Measurements from ENCODE around the gene KCNQ1.

The KCNQ1 gene

GRCh38 chr11:2535673-2536439 lies 91.0 kb downstream of the KCNQ1 start:
- no peak for DNase-seq (ENCODE audit: low spot score)

GRCh38 chr11:2536440-2536989 lies 91.7 kb downstream of the KCNQ1 start:
- no peak for DNase-seq (ENCODE audit: low spot score)

GRCh38 chr11:2537010-2537705 lies 92.3 kb downstream of the KCNQ1 start:
- DNase-seq (ENCODE audit: low spot score) = no peak

GRCh38 chr11:2537896-2538724 lies 93.3 kb downstream of the KCNQ1 start:
- no peak for DNase-seq (ENCODE audit: low spot score)

- DNase-seq (ENCODE audit: low spot score) = no peak
Measured at GRCh38 chr11:2538951-2539350, 94.1 kb downstream of the KCNQ1 start.

- DNase-seq (ENCODE audit: low spot score) = no peak
Measured at GRCh38 chr11:2539371-2540222, 94.8 kb downstream of the KCNQ1 start.

GRCh38 chr11:2540223-2540991 lies 95.6 kb downstream of the KCNQ1 start:
- no peak for DNase-seq (ENCODE audit: low spot score)

GRCh38 chr11:2540992-2541680 lies 96.3 kb downstream of the KCNQ1 start:
- DNase-seq (ENCODE audit: low spot score) = no peak

- DNase-seq (ENCODE audit: low spot score) = no peak
Measured at GRCh38 chr11:2541881-2542361, 97.1 kb downstream of the KCNQ1 start.

GRCh38 chr11:2542406-2542805 lies 97.6 kb downstream of the KCNQ1 start:
- no peak for DNase-seq (ENCODE audit: low spot score)

- no peak for DNase-seq (ENCODE audit: low spot score)
Measured at GRCh38 chr11:2547806-2548205, 103.0 kb downstream of the KCNQ1 start.

GRCh38 chr11:2548596-2548995 lies 103.8 kb downstream of the KCNQ1 start:
- DNase-seq (ENCODE audit: low spot score) = no peak

GRCh38 chr11:2549080-2549479 lies 104.3 kb downstream of the KCNQ1 start:
- no peak for DNase-seq (ENCODE audit: low spot score)

- DNase-seq (ENCODE audit: low spot score) = no peak
Measured at GRCh38 chr11:2549491-2549875, 104.7 kb downstream of the KCNQ1 start.

- DNase-seq (ENCODE audit: low spot score) = no peak
Measured at GRCh38 chr11:2549876-2550605, 105.2 kb downstream of the KCNQ1 start.

- no peak for DNase-seq (ENCODE audit: low spot score)
Measured at GRCh38 chr11:2550606-2550970, 105.8 kb downstream of the KCNQ1 start.

- no peak for DNase-seq (ENCODE audit: low spot score)
Measured at GRCh38 chr11:2551131-2551530, 106.3 kb downstream of the KCNQ1 start.

GRCh38 chr11:2552210-2552609 lies 107.4 kb downstream of the KCNQ1 start:
- no peak for DNase-seq (ENCODE audit: low spot score)

GRCh38 chr11:2553198-2553597 lies 108.4 kb downstream of the KCNQ1 start:
- no peak for DNase-seq (ENCODE audit: low spot score)

Data from pons (tissue), 1 donor.